HuH-7.5 (cell line): Measurements from ENCODE around the gene MCHR1.

Experiments
- DNase-seq: peaks from one replicate; pipeline ENCODE4 v3.0.0; 2011; ENCODE audit warnings: low spot score

Gene MCHR1

DNA sequence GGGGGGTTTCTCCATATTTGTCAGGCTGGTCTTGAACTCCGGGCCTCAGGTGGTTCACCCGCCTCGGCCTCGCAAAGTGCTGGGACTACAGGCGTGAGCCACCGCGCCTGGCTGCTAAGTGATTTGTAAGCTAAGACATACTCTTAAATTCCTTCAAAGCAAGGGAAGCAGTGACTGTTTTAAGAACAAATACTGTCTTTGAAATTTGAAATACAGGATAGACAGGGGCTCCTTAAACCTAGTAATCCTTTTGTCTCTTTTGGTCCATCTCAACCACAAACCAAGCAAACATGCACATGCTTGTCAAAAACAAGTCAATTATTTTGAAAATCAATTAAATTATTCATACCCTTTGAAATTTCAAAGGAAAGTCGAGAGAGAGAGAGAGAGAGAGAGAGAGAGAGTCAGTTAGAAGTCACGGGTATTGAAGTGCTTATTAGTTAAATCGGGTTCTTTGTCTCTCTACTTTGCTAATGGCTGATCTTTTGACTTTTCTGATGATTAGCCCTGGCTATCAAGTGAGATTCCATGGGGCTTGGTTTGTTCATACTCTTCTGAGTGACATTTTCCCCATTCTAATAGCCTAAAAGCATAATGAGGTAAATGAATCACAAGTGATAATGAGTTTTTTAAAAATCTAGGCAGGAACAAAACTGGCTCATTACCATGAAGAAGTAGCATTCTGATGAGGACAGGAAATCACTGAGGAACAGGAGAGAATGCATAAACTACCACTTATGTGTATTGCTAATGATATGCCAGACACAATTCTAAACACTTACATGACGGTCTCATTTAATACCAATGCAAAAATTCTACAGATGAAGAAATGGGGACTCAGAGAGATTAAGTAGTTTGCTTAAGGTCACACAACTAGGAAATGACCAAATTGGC lies 48.0 kb downstream of the MCHR1 start:
- no peak for DNase-seq

DNA sequence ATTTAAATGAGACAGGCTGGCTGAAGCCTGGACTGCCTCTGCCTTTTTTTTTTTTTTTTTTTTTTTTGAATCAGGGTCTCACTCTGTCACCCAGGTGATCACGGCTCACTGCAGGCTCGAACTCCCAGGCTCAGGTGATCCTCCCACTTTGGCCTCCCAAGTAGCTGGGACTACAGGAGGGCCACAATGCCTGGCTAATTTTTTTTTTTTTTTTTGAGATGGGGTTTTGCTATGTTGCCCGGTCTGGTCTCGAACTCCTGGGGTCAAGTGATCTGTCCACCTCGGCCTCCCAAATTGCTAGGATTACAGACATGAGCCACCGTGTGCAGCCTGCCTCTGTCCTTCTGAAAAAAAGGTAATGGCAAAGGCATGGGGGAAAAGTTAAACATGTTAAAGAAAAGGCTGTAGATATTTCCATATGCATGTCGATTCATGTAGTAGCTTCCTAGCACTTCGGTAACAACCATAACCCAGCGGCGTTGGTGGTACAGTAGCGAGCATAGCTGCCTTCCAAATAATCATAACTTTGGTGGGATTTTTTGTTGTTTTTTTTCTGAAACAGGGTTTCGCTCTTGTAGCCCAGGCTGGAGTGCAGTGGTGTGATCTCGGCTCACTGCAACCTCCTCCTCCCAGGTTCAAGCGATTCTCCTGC lies 48.8 kb downstream of the MCHR1 start:
- DNase-seq, result no peak

DNA sequence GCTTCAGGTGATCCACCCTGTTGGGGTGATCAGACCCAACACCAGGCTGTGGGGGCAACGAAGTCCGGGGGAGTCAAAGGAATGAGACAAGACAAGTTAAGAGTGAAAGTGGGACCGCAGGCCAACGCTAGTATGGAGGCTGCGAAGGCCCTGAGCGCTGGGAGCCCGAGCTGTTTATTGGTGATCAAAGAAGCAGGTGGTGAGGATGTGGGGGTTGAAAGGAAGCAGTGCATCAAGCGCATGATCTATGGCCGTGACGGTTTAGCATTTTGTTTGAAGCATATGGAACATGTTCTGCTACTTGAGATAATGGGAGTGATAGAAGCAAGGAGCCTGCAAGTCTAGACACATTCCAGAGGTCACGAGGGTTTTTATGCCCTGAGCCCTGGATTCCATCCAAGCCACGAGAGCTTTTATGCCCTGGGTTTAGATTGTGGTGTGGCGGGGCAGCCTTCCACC lies 49.5 kb downstream of the MCHR1 start:
- DNase-seq, result no peak

DNA sequence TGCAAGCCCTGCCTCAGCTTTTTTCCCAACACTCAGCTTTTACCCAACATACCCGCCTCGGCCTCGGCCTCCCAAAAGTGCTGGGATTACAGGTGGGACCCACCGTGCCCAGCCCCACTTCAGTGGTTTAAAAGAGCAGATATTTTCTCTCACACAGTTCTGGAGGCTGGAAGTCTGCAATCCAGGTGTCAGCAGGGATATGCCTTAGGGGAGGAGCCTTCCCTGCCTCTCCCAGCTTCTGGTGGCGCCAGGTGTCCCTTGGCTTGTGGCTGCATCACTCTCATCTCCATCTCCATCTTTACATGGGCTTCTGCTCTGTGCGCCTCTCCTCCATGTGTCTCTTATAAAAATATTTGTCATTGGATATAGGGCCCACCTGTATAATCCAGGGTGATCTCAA lies 50.0 kb downstream of the MCHR1 start:
- DNase-seq, result no peak
